Gastrocnemius medialis (tissue), 4 donors: Measurements from ENCODE around the gene GRM1. TPM values are rescaled to one million over a fixed set of nuclear protein-coding genes. Genes with fewer than 3 reads are reported as not detected.

Experiments used
- ATAC-seq, 2 donors: fragments of 150-250 bp; one replicate each; pipeline ENCODE4 v1.9.1; 2016
- DNase-seq, 2 donors: peaks; one replicate each; pipeline ENCODE4 v3.0.0-alpha.2; 2019
- H3K27ac ChIP-seq, 4 donors: fragments of 200-600 bp; sonication (generic); 1 replicate in 1 of 4; 2 replicates in 3 of 4; pipeline ENCODE4 v1.5.1; 2016 to 2018; ENCODE audit warnings: mild to moderate bottlenecking in 2 of 4, moderate library complexity in 1 of 4
- H3K27me3 ChIP-seq, 3 donors: fragments of 200-600 bp; sonication (generic) in 2 of 3; 1 replicate in 1 of 3; 2 replicates in 2 of 3; pipeline versions ENCODE4 v1.5.1 to v1.6.0; 2016 to 2019; ENCODE audit warnings: mild to moderate bottlenecking in 1 of 3, moderate library complexity in 1 of 3
- H3K36me3 ChIP-seq, 2 donors: fragments of 200-600 bp; sonication (generic) in 1 of 2; one replicate each; pipeline ENCODE4 v1.5.1; 2017 to 2018
- H3K4me1 ChIP-seq, 2 donors: fragments of 200-600 bp; sonication (generic) in 1 of 2; one replicate each; pipeline ENCODE4 v1.5.1; 2016 to 2017; ENCODE audit warnings: mild to moderate bottlenecking in 2 of 2
- H3K4me3 ChIP-seq, 4 donors: fragments of 200-600 bp; sonication (generic) in 3 of 4; 1 replicate in 1 of 4; 2 replicates in 3 of 4; pipeline ENCODE4 v1.5.1; 2016 to 2019; ENCODE audit warnings: mild to moderate bottlenecking in 2 of 4
- H3K9me3 ChIP-seq, 3 donors: fragments of 200-600 bp; sonication (generic) in 2 of 3; 1 replicate in 1 of 3; 2 replicates in 2 of 3; pipeline ENCODE4 v1.5.1; 2016 to 2019
- CTCF ChIP-seq, 5 experiments: fragments of 450-650 bp in 3 of 5; fragments of 200-600 bp in 2 of 5; sonication (generic) in 2 of 5; IDR thresholded peaks in 4 of 5; conservative IDR thresholded peaks in 1 of 5; 1 replicate in 4 of 5; 2 replicates in 1 of 5; pipeline ENCODE4 v1.5.1; 2016 to 2019; ENCODE audit warnings: antibody characterized with exemption in 5 of 5, mild to moderate bottlenecking in 3 of 5, moderate library complexity in 3 of 5
- POLR2A ChIP-seq, 2 donors: fragments of 450-650 bp; IDR thresholded peaks; one replicate each; pipeline ENCODE4 v1.6.1; 2017; ENCODE audit warnings: antibody characterized with exemption in 2 of 2, mild to moderate bottlenecking in 2 of 2, moderate library complexity in 2 of 2
- in situ Hi-C, 4 donors: fragments of 200-750 bp; cut with MboI; loops; one replicate each; pipeline versions ENCODE4 v1.15.0 to v1.8.0; 2017; ENCODE audit warnings: low sequenced_read_pairs in 4 of 4
- intact Hi-C: fragments of 100-400 bp; cut with DNase I; formaldehyde crosslinking; loops from one replicate; pipeline ENCODE4 v1.15.1; 2023; ENCODE audit warnings: low total_unique reads
- total RNA-seq, 4 donors: library from RNA; depleted of rRNA; stranded (reverse); fragments of >200 nt; gene quantifications; one replicate each; pipeline versions ENCODE4 v1.1.0 to v1.2.3, GENCODE V29; 2016

The GRM1 gene
- total RNA-seq, 4 donors from 2014 or later, result 0.04 TPM; not detected in 3

DNA sequence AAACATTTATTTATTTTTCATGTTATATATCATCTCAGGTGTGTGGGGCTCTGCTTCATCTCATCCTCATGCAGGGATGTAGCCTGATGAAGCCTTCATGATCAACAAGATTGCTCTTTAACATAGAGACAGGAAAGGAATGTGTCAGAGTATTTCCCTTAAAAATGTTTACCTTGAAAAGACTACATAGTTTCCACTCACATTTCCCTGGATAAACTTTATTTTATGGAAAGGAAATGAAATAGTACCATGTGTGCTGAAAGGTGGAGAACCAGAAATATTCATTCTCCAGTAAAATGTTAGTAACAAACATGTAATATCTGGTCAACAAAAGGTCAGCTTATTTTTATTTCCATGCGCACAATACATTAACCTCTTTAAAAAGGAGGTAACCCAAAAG lies 155.8 kb downstream of the GRM1 start:
- in situ Hi-C loops, result no loop called here
- no peak overlapping the region for H3K4me3 ChIP-seq
- no peak for ATAC-seq

GRCh38 chr6:146189131-146189530 lies 160.3 kb downstream of the GRM1 start:
- in situ Hi-C loops (no loop called here), intact Hi-C loops (no loop called here)
- no peak for TF ChIP-seq POLR2A (IDR thresholded peaks at IDR 0.05)
- TF ChIP-seq CTCF (IDR thresholded peaks at IDR 0.05 in 4 of 5, conservative IDR thresholded peaks at IDR 0.05 in 1 of 5), result no peak
- no peak for DNase-seq
- H3K4me1 ChIP-seq, result no peaks in the 10 kb centered on the region
- H3K27me3 ChIP-seq, result no peaks in the 10 kb centered on the region
- no peak overlapping the region for H3K4me3 ChIP-seq
- H3K27ac ChIP-seq, result no peak overlapping the region
- H3K36me3 ChIP-seq, result no peaks in the 10 kb centered on the region
- no peaks in the 10 kb centered on the region for H3K9me3 ChIP-seq
- no peak for ATAC-seq

More for the DNA sequence above, 155.8 kb downstream of the GRM1 start:
- DNase-seq, result no peak
- Histone ChIP-seq H3K27ac (no peak overlapping the region), H3K4me1 (no peaks in the 10 kb centered on the region), H3K36me3 (no peaks in the 10 kb centered on the region), H3K9me3 (no peaks in the 10 kb centered on the region), H3K27me3 (no peaks in the 10 kb centered on the region)
- TF ChIP-seq POLR2A (IDR thresholded peaks at IDR 0.05) (no peak), CTCF (IDR thresholded peaks at IDR 0.05 in 4 of 5, conservative IDR thresholded peaks at IDR 0.05 in 1 of 5) (no peak)
- intact Hi-C loops, result no loop called here

GRCh38 chr6:146190581-146190980 lies 161.7 kb downstream of the GRM1 start:
- Histone ChIP-seq H3K27me3 (no peaks in the 10 kb centered on the region), H3K4me3 (no peak overlapping the region), H3K9me3 (no peaks in the 10 kb centered on the region), H3K27ac (no peak overlapping the region), H3K36me3 (no peaks in the 10 kb centered on the region), H3K4me1 (no peaks in the 10 kb centered on the region)
- intact Hi-C loops, result no loop called here
- ATAC-seq (no peak), DNase-seq (no peak)
- in situ Hi-C loops, result no loop called here
- TF ChIP-seq POLR2A (IDR thresholded peaks at IDR 0.05) (no peak), CTCF (IDR thresholded peaks at IDR 0.05 in 4 of 5, conservative IDR thresholded peaks at IDR 0.05 in 1 of 5) (no peak)

DNA sequence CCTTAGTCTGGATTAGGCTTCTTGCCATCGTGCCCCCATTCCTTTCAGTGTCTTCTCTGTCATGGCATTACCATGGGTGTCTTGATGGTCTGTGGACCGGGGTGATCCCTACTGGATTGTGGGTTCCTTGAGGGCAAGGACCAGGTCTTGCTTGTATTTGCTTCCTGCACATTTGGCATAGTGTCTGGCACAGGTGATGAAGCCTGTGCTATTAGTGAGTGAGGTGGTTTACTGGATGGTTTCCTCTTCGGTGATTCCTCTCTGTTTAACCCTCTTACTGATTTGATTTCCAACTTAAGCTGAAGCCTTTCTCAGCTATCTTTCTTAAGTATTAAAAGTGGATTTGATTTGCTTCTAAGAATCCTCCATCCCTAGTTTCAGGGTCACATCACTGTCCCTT lies 162.3 kb downstream of the GRM1 start:
- TF ChIP-seq POLR2A (IDR thresholded peaks at IDR 0.05) (no peak), CTCF (IDR thresholded peaks at IDR 0.05 in 4 of 5, conservative IDR thresholded peaks at IDR 0.05 in 1 of 5) (no peak)
- no peak for DNase-seq
- H3K27me3 ChIP-seq, result no peaks in the 10 kb centered on the region
- intact Hi-C loops (no loop called here), in situ Hi-C loops (no loop called here)
- H3K27ac ChIP-seq, result no peak overlapping the region
- no peaks in the 10 kb centered on the region for H3K36me3 ChIP-seq
- no peaks in the 10 kb centered on the region for H3K4me1 ChIP-seq
- ATAC-seq, result no peak
- no peak overlapping the region for H3K4me3 ChIP-seq
- no peaks in the 10 kb centered on the region for H3K9me3 ChIP-seq

- Histone ChIP-seq H3K27me3 (no peaks in the 10 kb centered on the region), H3K4me1 (no peaks in the 10 kb centered on the region), H3K9me3 (no peaks in the 10 kb centered on the region), H3K36me3 (no peaks in the 10 kb centered on the region), H3K4me3 (no peak overlapping the region), H3K27ac (no peak overlapping the region)
- no peak for DNase-seq
- ATAC-seq, result no peak
- in situ Hi-C loops (no loop called here), intact Hi-C loops (no loop called here)
- TF ChIP-seq POLR2A (IDR thresholded peaks at IDR 0.05), result no peak
- TF ChIP-seq CTCF (IDR thresholded peaks at IDR 0.05 in 4 of 5, conservative IDR thresholded peaks at IDR 0.05 in 1 of 5), result no peak
Measured at GRCh38 chr6:146191612-146192011, 162.8 kb downstream of the GRM1 start.
